Kidney (tissue), 14 donors: ENCODE data around the gene EVI5. TPM values are rescaled to one million over a fixed set of nuclear protein-coding genes. Genes with fewer than 3 reads are reported as not detected.

Experiments
- DNase-seq, 5 donors: peaks; one replicate each; pipeline ENCODE4 v3.0.0-alpha.2; 2013 to 2020
- FAIRE-seq: peaks from 2 replicates; lab custom pipeline; 2012; peaks lifted over from hg19 to GRCh38; lab: Jason Lieb, UNC
- H3K27ac ChIP-seq, 2 donors: one replicate each; pipeline ENCODE4 v1.7.0; 2013; ENCODE audit warnings: low read depth in 2 of 2, low read length in 2 of 2, inconsistent platforms in 1 of 2
- H3K27me3 ChIP-seq: one replicate; pipeline ENCODE4 v1.7.1; 2013; ENCODE audit warnings: low read length, inconsistent platforms; ENCODE audit not compliant: control insufficient read depth, insufficient read depth
- H3K36me3 ChIP-seq, 3 donors: one replicate each; pipeline versions ENCODE4 v1.7.0 to v1.7.1; 2013; ENCODE audit warnings: low read length in 3 of 3, control low read depth in 1 of 3, inconsistent platforms in 1 of 3; ENCODE audit not compliant: insufficient read depth in 3 of 3, control insufficient read depth in 2 of 3
- H3K4me1 ChIP-seq, 3 donors: one replicate each; pipeline versions ENCODE4 v1.7.0 to v1.7.1; 2013; ENCODE audit warnings: low read length in 3 of 3, inconsistent platforms in 1 of 3, low read depth in 1 of 3; ENCODE audit not compliant: control insufficient read depth in 2 of 3, insufficient read depth in 2 of 3
- H3K4me3 ChIP-seq, 3 donors: one replicate each; pipeline versions ENCODE4 v1.7.0 to v1.8.1; 2013; ENCODE audit warnings: low read length in 3 of 3, control low read depth in 1 of 3, inconsistent platforms in 1 of 3
- H3K9ac ChIP-seq, 3 donors: one replicate each; pipeline versions ENCODE4 v1.7.0 to v1.7.1; 2013; ENCODE audit warnings: low read length in 3 of 3, control low read depth in 1 of 3, inconsistent platforms in 1 of 3
- H3K9me3 ChIP-seq, 3 donors: one replicate each; pipeline versions ENCODE4 v1.7.0 to v1.7.1; 2013; ENCODE audit warnings: low read length in 3 of 3, control low read depth in 1 of 3, inconsistent platforms in 1 of 3; ENCODE audit not compliant: control insufficient read depth in 2 of 3, insufficient read depth in 1 of 3
- intact Hi-C: fragments of 100-400 bp; cut with DNase I; formaldehyde crosslinking; loops from one replicate; pipeline ENCODE4 v1.11.1; 2022
- polyA plus RNA-seq: library from polyadenylated mRNA; stranded (reverse); fragments of 350-450 nt; fragmentation: Illumina TruSeq; extraction: RNeasy Lipid Tissue Mini Kit (QIAGEN cat#74804); gene quantifications from one replicate; pipeline ENCODE4 v1.2.3, GENCODE V29; 2014; ENCODE audit warnings: low read depth, low replicate concordance; ENCODE audit not compliant: insufficient read depth
- total RNA-seq: library from RNA; stranded (reverse); fragmentation: NEBNext Ultra II Directional; extraction: Animal tissue kit (Norgen Biotek cat#: 25700); gene quantifications from one replicate; pipeline ENCODE4 v1.2.1, GENCODE V29; 2021
- TF ChIP-seq, protein P1 (sequence below): IDR thresholded peaks from 3 replicates; pipeline ENCODE4 v1.5.1; 2012; ENCODE audit warnings: mild to moderate bottlenecking, moderate library complexity, borderline replicate concordance; ENCODE audit not compliant: insufficient read depth; ENCODE audit errors: extremely low read depth
- donor health status: control.
- donor health status: control.
- donor health status: control.
- donor health status: control.
- donor health status: control.
- donor health status: DM: yes; HTN: yes; CAD: no.
- donor health status: Normal renal cell carcinoma (clear cell type).

The EVI5 gene
- total and polyA plus RNA-seq, 2 donors from 2014 or later, result 3.6 to 36.5 TPM

DNA sequence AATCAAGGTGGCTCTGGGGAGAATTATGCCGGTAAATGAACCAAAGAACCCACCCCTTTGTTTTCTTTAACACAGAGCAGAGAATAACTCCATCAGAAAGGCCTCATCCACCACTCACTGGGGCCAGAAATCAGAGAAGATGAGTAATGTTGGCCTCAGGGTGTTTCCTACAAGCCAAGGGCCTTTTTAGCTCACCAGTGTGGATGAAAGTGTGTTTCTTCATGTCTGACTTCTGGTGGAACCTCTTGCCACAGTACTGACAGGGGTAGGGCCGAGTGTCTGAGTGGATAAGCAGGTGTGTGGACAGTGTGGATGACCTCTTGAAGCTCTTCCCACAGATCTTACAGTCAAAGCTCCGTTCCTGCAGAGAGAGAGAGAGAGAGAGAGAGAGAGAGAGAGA is 306.5 kb downstream of the EVI5 start:
- Histone ChIP-seq H3K9ac (no peak overlapping the region), H3K36me3 (no peaks in the 10 kb centered on the region), H3K27me3 (peaks cover 49% of the 10 kb centered on the region), H3K27ac (no peak overlapping the region), H3K4me1 (peaks cover 0 to 16% (median 14%) of the 10 kb centered on the region in 3 donors), H3K4me3 (no peak overlapping the region), H3K9me3 (no peaks in the 10 kb centered on the region)
- TF ChIP-seq, protein P1, sequence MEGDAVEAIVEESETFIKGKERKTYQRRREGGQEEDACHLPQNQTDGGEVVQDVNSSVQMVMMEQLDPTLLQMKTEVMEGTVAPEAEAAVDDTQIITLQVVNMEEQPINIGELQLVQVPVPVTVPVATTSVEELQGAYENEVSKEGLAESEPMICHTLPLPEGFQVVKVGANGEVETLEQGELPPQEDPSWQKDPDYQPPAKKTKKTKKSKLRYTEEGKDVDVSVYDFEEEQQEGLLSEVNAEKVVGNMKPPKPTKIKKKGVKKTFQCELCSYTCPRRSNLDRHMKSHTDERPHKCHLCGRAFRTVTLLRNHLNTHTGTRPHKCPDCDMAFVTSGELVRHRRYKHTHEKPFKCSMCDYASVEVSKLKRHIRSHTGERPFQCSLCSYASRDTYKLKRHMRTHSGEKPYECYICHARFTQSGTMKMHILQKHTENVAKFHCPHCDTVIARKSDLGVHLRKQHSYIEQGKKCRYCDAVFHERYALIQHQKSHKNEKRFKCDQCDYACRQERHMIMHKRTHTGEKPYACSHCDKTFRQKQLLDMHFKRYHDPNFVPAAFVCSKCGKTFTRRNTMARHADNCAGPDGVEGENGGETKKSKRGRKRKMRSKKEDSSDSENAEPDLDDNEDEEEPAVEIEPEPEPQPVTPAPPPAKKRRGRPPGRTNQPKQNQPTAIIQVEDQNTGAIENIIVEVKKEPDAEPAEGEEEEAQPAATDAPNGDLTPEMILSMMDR, result no peak
- no peak for FAIRE-seq
- DNase-seq, result no peak
- intact Hi-C loops, result no loop called here

DNA sequence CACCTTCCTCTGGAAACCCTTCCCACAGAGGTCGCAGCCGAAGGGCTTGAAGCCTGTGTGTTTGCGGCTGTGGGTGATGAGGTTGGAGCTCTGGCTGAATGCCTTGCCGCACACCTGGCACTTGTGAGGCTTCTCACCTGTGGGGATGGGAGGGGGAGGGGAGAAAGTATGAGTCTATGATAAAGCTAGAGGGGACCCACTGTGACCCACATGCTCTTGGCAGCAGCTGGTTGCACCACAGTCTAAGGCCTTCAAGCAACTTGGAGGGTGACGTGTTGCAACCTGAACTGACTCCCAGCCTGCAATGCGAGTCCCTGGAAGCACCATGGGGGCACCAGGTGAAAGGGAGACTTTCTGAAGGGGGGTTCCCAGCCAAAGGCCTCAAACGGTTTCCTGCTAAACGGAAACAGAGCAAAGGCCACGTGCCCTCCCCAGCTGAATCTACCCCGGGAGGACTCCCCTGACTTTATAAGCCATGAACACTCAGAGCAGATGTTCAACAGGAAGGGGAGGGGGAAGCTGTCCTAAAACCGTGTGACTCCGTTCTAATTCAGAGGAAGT is 308.8 kb downstream of the EVI5 start:
- FAIRE-seq (no peak), DNase-seq (peak in 4 of 5 donors; percentile 13 to 32 (median 16))
- intact Hi-C loops, result no loop called here
- Histone ChIP-seq H3K36me3 (no peaks in the 10 kb centered on the region), H3K27me3 (peaks cover 32% of the 10 kb centered on the region), H3K9me3 (no peaks in the 10 kb centered on the region), H3K27ac (no peak overlapping the region), H3K4me1 (peaks cover 0 to 3% (median 1%) of the 10 kb centered on the region in 3 donors), H3K4me3 (no peak overlapping the region), H3K9ac (no peak overlapping the region)
- TF ChIP-seq, protein P1, result no peak

DNA sequence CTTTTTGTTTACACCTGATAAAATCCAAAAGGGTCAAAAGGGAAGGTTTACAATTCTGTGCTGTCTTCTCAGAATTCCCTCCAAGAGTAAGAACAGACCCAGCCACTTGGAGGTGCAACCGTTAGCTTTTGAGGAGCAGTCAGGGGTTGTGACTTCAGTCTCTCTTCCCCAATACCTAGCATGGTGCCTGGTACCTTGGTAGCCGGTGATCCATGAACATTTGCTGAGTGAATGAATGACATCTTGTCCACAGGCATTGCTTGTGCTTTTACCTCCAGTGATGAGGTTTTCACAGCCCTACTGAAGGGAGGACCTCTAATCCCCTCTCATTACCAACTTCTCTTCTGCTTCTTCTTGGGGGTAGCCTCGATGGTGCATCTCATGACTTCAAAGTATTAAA is 309.9 kb downstream of the EVI5 start:
- TF ChIP-seq, protein P1, result no peak
- FAIRE-seq, result no peak
- Histone ChIP-seq H3K9ac (no peak overlapping the region), H3K27me3 (peaks cover 24% of the 10 kb centered on the region), H3K4me3 (no peak overlapping the region), H3K27ac (no peak overlapping the region), H3K36me3 (no peaks in the 10 kb centered on the region), H3K9me3 (no peaks in the 10 kb centered on the region), H3K4me1 (no peaks in the 10 kb centered on the region)
- DNase-seq, result no peak
- intact Hi-C loops, result no loop called here
